PFSK-1 (cell line): Measurements from ENCODE around the gene PAX1.

Experiments
- FOXP2 ChIP-seq: optimal IDR thresholded peaks from 2 replicates; pipeline ENCODE3; 2011; ENCODE audit warnings: borderline replicate concordance, control low read depth, inconsistent platforms; ENCODE audit not compliant: insufficient read depth; ENCODE audit errors: extremely low read length, extremely low read depth
- POLR2AphosphoS5 ChIP-seq: IDR thresholded peaks from 2 replicates; pipeline ENCODE4 v1.6.1; 2012; ENCODE audit warnings: low read depth, mild to moderate bottlenecking, control low read depth, low read length, moderate library complexity
- SIN3A ChIP-seq: IDR thresholded peaks from 2 replicates; pipeline ENCODE4 v1.6.1; 2012; ENCODE audit warnings: mild to moderate bottlenecking, low read length, moderate library complexity, borderline replicate concordance; ENCODE audit not compliant: insufficient read depth
- TAF1 ChIP-seq: IDR thresholded peaks from 2 replicates; pipeline ENCODE4 v1.6.1; 2012; ENCODE audit warnings: low read length, control low read depth, borderline replicate concordance; ENCODE audit not compliant: insufficient read depth
- TF ChIP-seq, protein P1 (sequence below), 2 experiments: IDR thresholded peaks; 2 replicates each; pipeline versions ENCODE4 v1.6.1 to v1.8.0; 2011 to 2012; ENCODE audit warnings: low read depth in 2 of 2, low read length in 2 of 2, control low read depth in 1 of 2, inconsistent platforms in 1 of 2, mild to moderate bottlenecking in 1 of 2, moderate library complexity in 1 of 2; ENCODE audit not compliant: insufficient read depth in 1 of 2

The PAX1 gene

DNA sequence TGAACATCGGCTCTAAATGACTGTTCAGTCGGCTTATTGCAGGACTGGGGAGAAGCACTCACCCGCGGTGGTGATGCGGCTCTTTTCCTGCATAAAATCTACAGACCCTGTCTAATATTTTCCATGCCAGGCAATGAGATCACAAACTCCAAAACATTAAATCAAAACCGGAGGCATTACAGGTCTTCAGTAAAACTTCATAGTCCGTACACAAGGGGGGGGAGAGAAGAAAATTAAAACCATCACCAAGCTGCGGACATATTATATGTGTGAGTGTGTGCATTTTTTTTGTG, 6.3 kb upstream of the PAX1 start:
- TF ChIP-seq TAF1 (no peak), POLR2AphosphoS5 (no peak), SIN3A (no peak), FOXP2 (no peak)
- TF ChIP-seq, protein P1, sequence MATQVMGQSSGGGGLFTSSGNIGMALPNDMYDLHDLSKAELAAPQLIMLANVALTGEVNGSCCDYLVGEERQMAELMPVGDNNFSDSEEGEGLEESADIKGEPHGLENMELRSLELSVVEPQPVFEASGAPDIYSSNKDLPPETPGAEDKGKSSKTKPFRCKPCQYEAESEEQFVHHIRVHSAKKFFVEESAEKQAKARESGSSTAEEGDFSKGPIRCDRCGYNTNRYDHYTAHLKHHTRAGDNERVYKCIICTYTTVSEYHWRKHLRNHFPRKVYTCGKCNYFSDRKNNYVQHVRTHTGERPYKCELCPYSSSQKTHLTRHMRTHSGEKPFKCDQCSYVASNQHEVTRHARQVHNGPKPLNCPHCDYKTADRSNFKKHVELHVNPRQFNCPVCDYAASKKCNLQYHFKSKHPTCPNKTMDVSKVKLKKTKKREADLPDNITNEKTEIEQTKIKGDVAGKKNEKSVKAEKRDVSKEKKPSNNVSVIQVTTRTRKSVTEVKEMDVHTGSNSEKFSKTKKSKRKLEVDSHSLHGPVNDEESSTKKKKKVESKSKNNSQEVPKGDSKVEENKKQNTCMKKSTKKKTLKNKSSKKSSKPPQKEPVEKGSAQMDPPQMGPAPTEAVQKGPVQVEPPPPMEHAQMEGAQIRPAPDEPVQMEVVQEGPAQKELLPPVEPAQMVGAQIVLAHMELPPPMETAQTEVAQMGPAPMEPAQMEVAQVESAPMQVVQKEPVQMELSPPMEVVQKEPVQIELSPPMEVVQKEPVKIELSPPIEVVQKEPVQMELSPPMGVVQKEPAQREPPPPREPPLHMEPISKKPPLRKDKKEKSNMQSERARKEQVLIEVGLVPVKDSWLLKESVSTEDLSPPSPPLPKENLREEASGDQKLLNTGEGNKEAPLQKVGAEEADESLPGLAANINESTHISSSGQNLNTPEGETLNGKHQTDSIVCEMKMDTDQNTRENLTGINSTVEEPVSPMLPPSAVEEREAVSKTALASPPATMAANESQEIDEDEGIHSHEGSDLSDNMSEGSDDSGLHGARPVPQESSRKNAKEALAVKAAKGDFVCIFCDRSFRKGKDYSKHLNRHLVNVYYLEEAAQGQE (IDR thresholded peaks at IDR 0.05; ENCODE audit: insufficient read depth in 1 of 2, low read depth in 2 of 2, low read length in 2 of 2), result no peak

DNA sequence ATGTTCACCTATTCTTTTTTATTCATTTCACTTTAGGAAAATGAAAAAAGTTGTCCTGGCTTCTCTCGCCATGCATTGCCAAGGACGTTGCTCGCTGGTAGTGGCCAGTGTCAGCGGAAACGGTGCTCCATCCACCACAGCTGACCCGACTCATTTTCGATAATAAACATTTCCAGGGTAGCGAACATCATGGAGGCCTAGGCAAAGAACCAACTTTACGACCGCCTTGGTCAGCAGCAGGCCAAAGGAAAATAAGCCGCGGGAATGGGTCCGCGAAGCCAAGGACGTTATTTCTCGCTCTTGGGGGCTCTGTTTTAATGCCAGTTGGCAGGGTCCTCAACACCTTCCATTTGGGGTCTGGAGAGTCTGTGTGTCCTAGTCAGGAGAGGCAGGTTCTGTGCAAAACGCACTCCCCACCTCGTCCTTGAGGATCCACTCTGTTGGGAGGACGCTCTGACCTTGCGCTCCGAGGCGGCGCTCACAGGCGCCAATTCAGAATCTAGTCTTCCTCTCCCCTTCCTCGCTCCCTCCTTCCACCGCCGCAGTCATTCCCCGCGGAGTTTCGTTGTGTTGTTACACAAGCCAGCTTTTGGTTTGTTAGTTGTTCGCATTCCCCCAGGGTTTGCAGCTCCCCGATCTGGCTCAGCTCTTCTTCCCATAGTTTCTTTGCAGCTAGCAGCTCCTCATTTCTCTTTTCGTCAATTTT, 4.1 kb upstream of the PAX1 start:
- TF ChIP-seq FOXP2 (no peak), TAF1 (no peak), SIN3A (no peak), POLR2AphosphoS5 (no peak)
- TF ChIP-seq, protein P1 (IDR thresholded peaks at IDR 0.05; ENCODE audit: insufficient read depth in 1 of 2, low read depth in 2 of 2, low read length in 2 of 2), result no peak

DNA sequence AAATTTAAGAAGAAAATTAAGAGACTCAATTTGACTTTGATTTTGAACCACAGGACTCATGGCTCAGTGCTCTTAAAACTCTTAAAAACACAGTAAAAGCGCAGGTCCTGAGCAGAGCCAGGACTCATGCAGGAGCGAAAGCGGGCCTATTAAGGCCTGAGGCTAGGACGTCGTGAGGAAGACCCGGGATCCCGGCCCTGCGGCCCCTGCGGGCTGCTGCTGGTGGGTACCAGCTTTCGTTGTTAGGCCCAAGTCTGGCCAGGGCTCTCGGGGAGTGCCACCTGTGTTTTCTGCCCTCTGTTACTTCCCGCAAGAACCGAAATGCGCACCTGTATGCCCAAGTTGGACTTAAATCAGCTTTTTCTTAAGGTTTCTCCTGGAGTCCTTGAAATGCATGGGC, 3.4 kb upstream of the PAX1 start:
- TF ChIP-seq SIN3A (no peak), POLR2AphosphoS5 (no peak)

GRCh38 chr20:21702553-21703470, 2.7 kb upstream of the PAX1 start:
- TF ChIP-seq, protein P1 (IDR thresholded peaks at IDR 0.05; ENCODE audit: insufficient read depth in 1 of 2, low read depth in 2 of 2, low read length in 2 of 2), result no peak
- TF ChIP-seq FOXP2 (no peak), TAF1 (no peak), POLR2AphosphoS5 (no peak), SIN3A (no peak)

DNA sequence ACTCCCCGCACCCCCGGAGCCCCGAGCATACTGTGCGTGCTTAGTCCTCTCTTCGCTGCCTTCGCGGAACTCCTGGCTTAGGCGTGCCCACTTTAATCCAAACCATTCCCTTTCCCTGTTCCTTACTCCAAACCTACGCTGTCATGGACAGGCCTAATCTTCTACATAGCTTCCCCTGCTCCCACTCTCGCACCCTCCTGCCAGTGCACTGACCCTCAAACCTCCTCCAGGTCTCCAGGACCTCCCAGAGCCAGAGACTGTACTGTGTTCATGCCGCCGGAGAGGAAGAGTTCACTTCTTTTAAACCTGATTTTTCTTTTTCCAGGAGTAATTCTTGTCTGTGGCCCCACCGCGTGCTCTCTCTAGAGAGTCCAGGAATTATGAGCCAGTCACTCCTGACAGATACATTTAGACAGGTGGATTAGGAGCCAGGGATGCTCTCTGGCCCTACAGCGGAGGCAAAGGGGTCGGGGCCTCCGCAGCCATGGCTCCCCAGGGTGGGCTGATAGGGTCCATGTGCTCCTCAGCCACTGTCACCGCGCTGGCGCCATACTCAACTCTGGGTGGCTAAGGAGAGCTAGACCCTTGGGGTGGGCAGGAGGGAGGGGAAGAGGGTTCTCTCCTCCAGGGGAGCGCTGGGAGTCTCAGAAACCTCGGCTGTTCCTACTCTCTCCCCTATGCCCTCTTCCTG, 1.6 kb upstream of the PAX1 start:
- TF ChIP-seq, protein P1 (IDR thresholded peaks at IDR 0.05; ENCODE audit: insufficient read depth in 1 of 2, low read depth in 2 of 2, low read length in 2 of 2), result no peak
- TF ChIP-seq FOXP2 (no peak), POLR2AphosphoS5 (no peak), SIN3A (no peak), TAF1 (no peak)
